ENCODE results near the gene SIRT3.
"Not testable (repeated sequence)": the region's sequence is repeated elsewhere in the genome, so short reads cannot be mapped to it uniquely, and the experiment has no call there.

The SIRT3 gene

GRCh38 chr11:203056-203944 is 32.8 kb downstream of the SIRT3 start:
- no peak for DNase-seq (ENCODE audit: low spot score)

DNA sequence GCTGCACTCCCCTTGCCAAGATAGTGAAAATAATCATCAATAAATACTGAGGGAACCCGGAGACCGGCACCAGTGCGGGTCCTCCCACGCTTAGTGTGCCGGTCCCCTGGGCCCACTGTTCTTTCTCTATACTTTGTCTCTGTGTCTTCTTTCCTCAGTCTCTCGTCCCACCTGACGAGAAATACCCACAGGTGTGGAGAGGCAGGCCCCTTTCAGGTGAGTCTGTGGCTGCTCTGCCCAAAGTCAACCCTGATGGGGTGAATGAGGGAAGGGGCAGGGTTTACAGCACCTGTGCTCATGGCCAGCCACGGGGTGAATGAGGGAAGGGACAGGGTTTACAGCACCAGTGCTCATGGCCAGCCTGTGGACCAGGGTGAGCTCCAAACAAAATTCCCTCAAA is 33.7 kb downstream of the SIRT3 start:
- no peak for DNase-seq (ENCODE audit: low spot score)

DNA sequence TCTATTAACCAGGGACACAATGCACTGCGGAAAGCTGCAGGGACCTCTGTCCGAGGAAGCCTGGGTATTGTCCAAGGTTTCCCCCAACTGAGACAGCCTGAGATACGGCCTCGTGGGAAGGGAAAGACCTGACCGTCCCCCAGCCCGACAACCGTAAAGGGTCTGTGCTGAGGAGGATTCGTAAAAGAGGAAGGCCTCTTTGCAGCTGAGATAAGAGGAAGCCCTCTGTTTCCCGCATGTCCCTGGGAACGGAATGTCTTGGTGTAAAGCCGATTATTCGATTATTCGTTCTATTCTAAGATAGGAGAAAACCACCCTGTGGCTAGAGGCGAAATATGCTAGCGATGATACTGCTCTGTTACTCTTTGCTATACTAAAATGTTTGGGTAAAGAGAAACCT is 34.2 kb downstream of the SIRT3 start:
- DNase-seq (ENCODE audit: low spot score) = no peak

DNA sequence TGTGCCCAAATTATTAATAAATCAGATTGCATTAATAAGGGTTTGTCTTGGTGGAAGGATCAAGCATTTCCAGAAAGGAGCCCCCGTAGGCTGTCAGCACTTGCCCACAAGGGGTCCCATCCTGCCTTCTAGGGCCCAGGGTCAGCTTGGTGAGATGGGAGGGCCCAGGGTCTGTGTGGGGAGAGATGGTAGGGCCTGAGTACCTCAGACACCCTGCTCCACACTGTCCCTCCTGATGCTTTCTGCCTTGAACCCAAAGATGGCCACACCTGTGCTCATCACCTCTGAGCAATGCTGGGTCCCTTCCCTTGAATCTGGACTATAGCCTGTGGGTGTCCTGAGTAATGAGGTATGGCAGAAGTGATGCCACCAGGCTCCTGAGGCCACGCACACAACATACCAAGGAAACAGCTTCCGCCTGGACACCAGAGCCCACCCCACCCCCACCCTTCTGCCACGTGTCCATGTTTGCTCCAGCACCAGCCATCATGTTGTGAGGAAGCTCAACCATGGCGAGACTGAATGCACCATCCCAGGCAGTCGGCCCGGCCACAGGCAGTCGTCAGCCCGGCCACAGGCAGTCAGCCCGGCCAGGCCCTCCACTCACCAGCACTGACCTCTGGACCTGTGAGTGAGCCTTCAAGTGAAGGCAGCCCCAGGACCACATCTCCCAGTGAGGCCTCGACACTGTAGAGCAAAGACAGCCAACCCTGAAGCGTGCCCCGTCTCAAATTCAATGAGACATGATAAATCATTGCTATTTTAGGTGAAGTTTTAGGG is 35.7 kb downstream of the SIRT3 start:
- no peak for DNase-seq (ENCODE audit: low spot score)

- no peak for DNase-seq (ENCODE audit: low spot score)
Observed at GRCh38 chr11:199782-200181, 36.4 kb downstream of the SIRT3 start.

DNA sequence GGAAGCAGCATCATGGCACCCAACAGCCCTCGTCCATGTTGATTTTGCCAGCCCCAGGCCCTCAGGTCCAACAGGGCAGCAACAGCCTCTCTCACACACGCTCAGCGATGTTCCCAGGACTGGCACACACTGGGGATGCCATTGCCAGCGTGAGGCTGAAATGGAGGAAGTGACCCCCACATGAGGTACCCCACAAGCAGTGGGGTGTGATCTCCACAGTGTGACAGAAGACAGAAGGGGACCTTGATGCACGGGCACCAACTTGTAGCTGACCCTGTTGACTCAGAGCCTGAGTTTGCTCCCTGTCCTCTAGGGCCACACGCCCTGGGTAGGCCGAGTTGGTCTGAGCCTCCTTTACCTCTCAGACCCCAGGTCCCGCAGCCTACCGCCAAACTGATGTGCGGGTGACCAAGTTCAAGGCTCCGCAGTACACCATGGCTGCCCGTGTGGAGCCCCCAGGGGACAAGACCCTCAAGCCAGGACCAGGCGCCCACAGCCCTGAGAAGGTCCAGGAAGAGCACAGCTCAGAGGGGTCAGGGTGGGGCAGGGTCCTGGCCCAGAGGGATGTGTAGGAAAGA is 37.0 kb downstream of the SIRT3 start:
- DNase-seq (ENCODE audit: low spot score) = no peak

- no peak for DNase-seq (ENCODE audit: low spot score)
Observed at GRCh38 chr11:198236-198806, 37.8 kb downstream of the SIRT3 start.

DNA sequence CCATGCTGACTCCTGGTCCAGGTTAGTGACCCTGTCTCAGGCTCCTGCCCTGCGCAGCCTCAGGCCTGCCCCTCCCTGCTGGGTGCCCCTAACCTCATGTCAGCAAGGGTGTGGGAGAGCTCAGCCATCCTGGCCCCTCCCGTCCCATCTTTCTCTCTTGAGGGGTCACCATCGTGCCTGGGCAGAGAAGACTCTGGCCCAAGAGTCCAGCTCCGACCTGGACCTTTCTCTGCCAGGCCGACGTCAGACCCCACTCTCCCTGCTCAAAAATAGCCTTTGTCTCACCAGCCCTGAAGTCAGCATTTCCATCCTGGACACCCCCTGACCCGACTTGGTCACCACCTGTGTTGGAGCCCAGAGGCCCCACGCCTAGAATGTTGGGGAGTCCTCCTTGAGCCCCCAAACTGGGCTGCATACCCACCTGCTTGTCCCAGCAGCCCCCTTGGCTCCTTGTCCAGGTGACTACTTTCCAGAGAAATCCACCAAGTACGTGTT is 38.4 kb downstream of the SIRT3 start:
- DNase-seq (ENCODE audit: low spot score) = no peak

DNA sequence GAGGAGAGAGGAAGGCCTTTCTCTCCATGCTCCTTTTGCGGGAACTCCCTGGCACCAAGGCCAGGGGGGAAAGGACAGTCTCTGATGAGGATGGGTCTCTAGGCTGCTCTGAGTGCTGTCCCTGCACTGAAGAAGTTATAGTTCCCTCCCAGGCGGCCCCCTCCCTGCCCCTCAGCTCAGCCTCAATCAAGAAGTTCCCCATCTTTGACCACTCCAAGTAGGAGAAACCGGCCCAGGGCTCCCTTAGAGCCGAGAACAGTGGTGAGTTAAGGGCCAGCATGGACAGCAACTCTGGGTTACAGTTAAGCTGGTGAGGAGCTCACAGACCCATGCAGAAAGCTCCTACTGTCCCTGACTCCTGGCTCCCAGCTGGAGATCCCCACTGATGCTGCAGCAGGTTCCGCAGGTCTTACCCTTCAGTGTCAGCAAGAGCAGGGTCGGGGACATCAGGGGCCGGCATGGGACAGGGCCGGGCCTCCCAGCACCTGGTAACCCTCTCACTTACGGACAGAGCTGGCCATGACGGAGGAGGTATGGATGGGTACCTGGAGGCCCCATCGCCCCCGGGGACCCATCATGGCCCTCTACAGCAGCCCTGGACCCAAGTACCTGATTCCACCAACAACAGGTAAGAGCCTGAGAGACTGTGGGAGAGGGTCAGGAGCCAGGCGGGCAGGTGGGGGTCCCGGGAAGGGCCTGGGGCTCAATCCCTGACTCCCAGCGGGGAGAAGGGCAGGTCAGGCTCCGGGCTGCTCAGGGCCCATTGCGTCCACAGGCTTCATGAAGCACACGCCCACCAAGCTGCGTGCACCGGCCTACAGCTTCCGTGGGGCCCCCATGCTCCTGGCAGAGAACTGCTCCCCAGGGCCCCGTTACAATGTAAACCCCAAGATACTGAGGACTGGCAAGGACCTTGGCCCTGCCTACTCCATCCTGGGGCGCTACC is 39.1 kb downstream of the SIRT3 start:
- no peak for DNase-seq (ENCODE audit: low spot score)

DNA sequence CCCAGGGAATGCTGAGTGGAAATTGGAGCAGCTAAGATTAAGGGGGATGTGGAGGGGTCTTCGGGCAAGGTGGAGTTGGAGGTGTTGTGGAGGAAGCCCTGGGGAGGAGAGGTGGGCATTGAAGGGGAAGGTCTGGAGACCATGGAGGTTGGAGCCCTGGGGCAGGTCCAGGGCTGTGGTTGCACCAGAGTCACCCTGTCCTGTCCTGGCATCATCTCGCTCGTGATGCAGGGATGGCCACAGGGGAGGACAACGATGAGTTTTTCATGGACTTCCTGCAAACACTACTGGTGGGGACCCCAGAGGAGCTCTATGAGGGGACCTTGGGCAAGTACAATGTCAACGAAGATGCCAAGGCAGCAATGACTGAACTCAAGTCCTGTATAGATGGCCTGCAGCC is 42.7 kb downstream of the SIRT3 start:
- DNase-seq (ENCODE audit: low spot score) = not testable (repeated sequence)

GRCh38 chr11:192674-193128 is 43.4 kb downstream of the SIRT3 start, which contains the start of gene SCGB1C1:
Gene SCGB1C1 (plus strand): TSS chr11:193078. CDS start chr11:193100, 22 bp downstream.
- DNase-seq (ENCODE audit: low spot score) = not testable (repeated sequence)

DNA sequence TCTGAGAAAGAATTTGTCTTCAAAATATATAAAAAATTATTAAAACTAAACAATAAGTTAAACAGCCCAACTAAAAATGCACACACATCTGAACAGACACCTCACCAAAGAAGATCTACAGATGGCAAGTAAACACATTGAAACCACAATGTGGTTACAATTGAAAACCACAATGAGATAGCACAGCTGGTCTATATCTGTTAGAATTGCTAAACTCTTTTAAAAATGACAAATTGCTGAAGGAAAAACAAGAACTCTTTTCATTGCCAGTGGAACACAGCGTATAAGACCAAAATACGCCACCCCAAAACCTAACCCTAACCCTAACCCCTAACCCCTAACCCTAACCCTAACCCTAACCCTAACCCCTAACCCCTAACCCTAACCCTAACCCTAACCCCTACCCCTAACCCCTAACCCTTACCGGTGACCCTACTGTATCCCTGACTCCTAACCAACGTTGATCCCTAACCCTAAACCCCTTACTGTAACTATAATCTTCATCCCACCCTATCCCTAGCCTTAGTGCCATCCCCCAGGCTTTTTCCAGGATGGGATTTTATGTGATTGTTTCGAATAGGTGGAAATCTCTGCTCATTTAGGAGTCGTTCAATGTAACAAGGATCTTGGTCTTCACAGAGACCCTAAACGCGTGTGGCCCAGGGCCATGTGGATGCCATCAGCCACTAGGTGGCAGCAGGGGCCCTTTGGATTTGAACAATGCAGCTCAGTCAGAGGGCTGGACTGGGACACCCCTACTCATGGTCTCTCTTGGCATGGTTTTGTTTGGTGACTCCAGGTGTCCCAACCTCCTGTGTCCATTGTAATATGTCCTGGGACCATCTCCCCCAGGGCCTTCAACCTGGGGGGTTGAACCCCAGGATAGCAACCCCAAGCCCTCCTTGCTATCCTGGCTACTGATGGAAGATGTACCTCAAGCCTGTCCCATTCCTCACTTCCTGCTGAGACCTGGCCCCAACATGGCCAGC is 44.4 kb downstream of the SIRT3 start:
- DNase-seq (ENCODE audit: low spot score) = not testable (repeated sequence)

DNA sequence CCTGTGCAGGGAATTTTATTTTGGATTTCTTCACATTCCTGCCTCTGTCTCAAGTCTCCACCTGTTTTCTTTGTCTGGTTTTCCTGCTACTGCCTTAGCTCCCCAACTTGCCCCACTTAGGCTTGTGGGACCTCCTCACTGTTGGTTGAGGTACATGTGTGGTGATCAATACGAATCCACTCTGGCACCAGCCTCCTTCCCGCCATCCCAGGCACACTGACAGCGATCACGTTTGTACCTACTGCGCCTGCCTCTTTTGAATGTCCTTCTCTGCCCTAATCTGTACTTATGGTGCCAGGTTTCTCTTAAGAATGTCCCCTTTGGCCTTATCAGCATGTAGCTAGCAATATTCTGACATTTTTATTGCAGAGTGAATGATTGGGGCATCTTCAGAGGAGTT is 45.6 kb downstream of the SIRT3 start:
- not testable (repeated sequence) for DNase-seq (ENCODE audit: low spot score)

DNA sequence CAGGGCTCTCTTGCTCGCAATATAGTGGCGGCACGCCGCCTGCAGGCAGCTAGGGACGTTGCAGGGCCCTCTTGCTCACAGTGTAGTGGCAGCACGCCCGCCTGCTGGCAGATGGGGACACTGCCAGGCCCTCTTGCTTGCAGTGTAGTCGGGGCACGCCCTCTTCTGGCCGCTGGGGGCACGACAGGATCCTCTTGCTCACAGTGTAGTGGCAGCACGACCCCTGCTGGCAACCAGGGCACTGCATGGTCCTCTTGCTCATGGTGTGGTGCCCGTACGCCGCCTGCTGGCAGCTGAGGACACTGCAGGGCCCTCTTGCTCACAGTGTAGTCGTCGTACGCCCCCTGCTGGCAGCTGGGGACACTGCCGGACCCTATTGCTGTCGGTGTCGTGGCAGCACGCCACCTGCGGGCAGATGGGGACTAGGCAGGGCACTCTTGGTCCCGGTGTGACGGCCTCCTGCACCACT is 46.3 kb downstream of the SIRT3 start:
- DNase-seq (ENCODE audit: low spot score) = not testable (repeated sequence)

GRCh38 chr11:189200-189783 is 46.9 kb downstream of the SIRT3 start:
- DNase-seq (ENCODE audit: low spot score) = not testable (repeated sequence)

- DNase-seq (ENCODE audit: low spot score) = not testable (repeated sequence)
Observed at GRCh38 chr11:180242-180641, 55.9 kb downstream of the SIRT3 start.

Measured in putamen (tissue), 1 donor.